ENCODE measurements around the gene CD200R1L. TPM values are rescaled to one million over a fixed set of nuclear protein-coding genes. Genes with fewer than 3 reads are reported as not detected.

The CD200R1L gene
- total RNA-seq, 1 experiment from 2014 or later, result not detected

- no peak overlapping the region for H3K4me2 ChIP-seq (ENCODE audit: insufficient read depth, insufficient read length, low read length)
- H3K4me3 Mint-ChIP-seq, result no peak overlapping the region
Measured at GRCh38 chr3:112776000-112776399, 70.7 kb downstream of the CD200R1L start.

More at GRCh38 chr3:112776000-112776399, 70.7 kb downstream of the CD200R1L start:
- Histone ChIP-seq H2BK12ac (ENCODE audit: insufficient read length, low read depth, low read length) (no peak overlapping the region), H3T11ph (ENCODE audit: low read length) (no peak overlapping the region), H3K14ac (ENCODE audit: insufficient read depth, low read length) (no peak overlapping the region), H3K4ac (ENCODE audit: low read depth, low read length) (no peak overlapping the region), H3K79me2 (ENCODE audit: insufficient read depth, low read length) (no peaks in the 10 kb centered on the region), H3K4me1 (ENCODE audit: insufficient read depth, low read length) (no peaks in the 10 kb centered on the region), H2AK5ac (ENCODE audit: insufficient read length, low read length) (no peak overlapping the region), H3K18ac (ENCODE audit: insufficient read length, low read depth, low read length) (no peak overlapping the region), H3K9ac (ENCODE audit: extremely low read depth, insufficient read length, low read length) (no peak overlapping the region), H2BK20ac (ENCODE audit: low read depth, low read length, poor library complexity, severe bottlenecking) (no peak overlapping the region), H3K23ac (ENCODE audit: insufficient read length, low read depth, low read length) (no peak overlapping the region), H4K5ac (ENCODE audit: insufficient read length, low read depth, low read length) (no peak overlapping the region), H3K27ac (ENCODE audit: insufficient read length, low read depth, low read length) (no peak overlapping the region), H4K91ac (ENCODE audit: insufficient read length, low read depth, low read length) (no peak overlapping the region), H3K23me2 (ENCODE audit: insufficient read length, low read depth, low read length, poor library complexity, severe bottlenecking) (no peaks in the 10 kb centered on the region), H2AFZ (ENCODE audit: low read length) (no peak overlapping the region), H2BK15ac (ENCODE audit: low read depth, low read length) (no peak overlapping the region), H2BK5ac (ENCODE audit: insufficient read length, low read length) (no peak overlapping the region), H3K56ac (ENCODE audit: insufficient read length, low read depth, low read length) (no peak overlapping the region), H3K27me3 (ENCODE audit: insufficient read depth, low read length) (no peaks in the 10 kb centered on the region), H4K8ac (replicated peaks; ENCODE audit: insufficient read length, low read depth, low read length) (no peak overlapping the region), H4K20me1 (ENCODE audit: control insufficient read depth, insufficient read depth, insufficient read length) (no peaks in the 10 kb centered on the region), H3K9me3 (ENCODE audit: control insufficient read depth, low read depth, low read length) (no peaks in the 10 kb centered on the region), H2BK120ac (ENCODE audit: low read depth, low read length, poor library complexity, severe bottlenecking) (no peak overlapping the region), H3K79me1 (ENCODE audit: insufficient read depth, low read depth, low read length, poor library complexity, severe bottlenecking) (no peaks in the 10 kb centered on the region)
- DNase-seq, result no peak
- Mint-ChIP-seq H3K27me3 (ENCODE audit: low read depth) (no peaks in the 10 kb centered on the region), H3K9me3 (no peaks in the 10 kb centered on the region), H3K27ac (no peak overlapping the region), H3K36me3 (ENCODE audit: insufficient read depth in 1 of 3, low read depth in 3 of 3) (no peaks in the 10 kb centered on the region), H3K4me1 (peaks cover 0 to 3% of the 10 kb centered on the region in 2 experiments; a peak in 2 of 4 replicates)
- TF ChIP-seq, protein P1, sequence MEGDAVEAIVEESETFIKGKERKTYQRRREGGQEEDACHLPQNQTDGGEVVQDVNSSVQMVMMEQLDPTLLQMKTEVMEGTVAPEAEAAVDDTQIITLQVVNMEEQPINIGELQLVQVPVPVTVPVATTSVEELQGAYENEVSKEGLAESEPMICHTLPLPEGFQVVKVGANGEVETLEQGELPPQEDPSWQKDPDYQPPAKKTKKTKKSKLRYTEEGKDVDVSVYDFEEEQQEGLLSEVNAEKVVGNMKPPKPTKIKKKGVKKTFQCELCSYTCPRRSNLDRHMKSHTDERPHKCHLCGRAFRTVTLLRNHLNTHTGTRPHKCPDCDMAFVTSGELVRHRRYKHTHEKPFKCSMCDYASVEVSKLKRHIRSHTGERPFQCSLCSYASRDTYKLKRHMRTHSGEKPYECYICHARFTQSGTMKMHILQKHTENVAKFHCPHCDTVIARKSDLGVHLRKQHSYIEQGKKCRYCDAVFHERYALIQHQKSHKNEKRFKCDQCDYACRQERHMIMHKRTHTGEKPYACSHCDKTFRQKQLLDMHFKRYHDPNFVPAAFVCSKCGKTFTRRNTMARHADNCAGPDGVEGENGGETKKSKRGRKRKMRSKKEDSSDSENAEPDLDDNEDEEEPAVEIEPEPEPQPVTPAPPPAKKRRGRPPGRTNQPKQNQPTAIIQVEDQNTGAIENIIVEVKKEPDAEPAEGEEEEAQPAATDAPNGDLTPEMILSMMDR (conservative IDR thresholded peaks at IDR 0.05), result no peak
- no CpG with 5 or more reads among the region's 2 CpGs for WGBS (ENCODE audit: extremely low coverage, insufficient read length, low lambda C conversion rate)
